Neural progenitor cell (in vitro differentiated cells): ENCODE data around the gene POSTN.
"Not testable (repeated sequence)": the region's sequence is repeated elsewhere in the genome, so short reads cannot be mapped to it uniquely, and the experiment has no call there.

Experiments
- CTCF ChIP-seq: fragments of 200-600 bp; sonication (generic); IDR thresholded peaks from 2 replicates; pipeline ENCODE4 v1.5.1; 2017; ENCODE audit warnings: antibody characterized with exemption, mild to moderate bottlenecking
- EZH2 ChIP-seq: fragments of 200-600 bp; sonication (generic); IDR thresholded peaks from 2 replicates; pipeline ENCODE4 v1.6.1; 2017; ENCODE audit warnings: antibody characterized with exemption, mild to moderate bottlenecking, moderate library complexity

- TF ChIP-seq CTCF, EZH2: not testable (repeated sequence)
Observed at GRCh38 chr13:37589381-37589780, 9.2 kb downstream of the POSTN start.
